ENCODE measurements around the gene PGK1.

GRCh38 chrX:78109458-78109857 is 5.4 kb downstream of the PGK1 start:
- no peak for TF ChIP-seq FOXP2 (optimal IDR thresholded peaks at IDR 0.05; ENCODE audit: borderline replicate concordance, extremely low read depth, extremely low read length, insufficient read depth)
- no peak for TF ChIP-seq REST (IDR thresholded peaks at IDR 0.05; ENCODE audit: insufficient read depth in 1 of 2, low read depth in 2 of 2, low read length in 2 of 2)
- no peak for TF ChIP-seq TAF1 (IDR thresholded peaks at IDR 0.05; ENCODE audit: borderline replicate concordance, insufficient read depth, low read length)
- TF ChIP-seq POLR2AphosphoS5 (IDR thresholded peaks at IDR 0.05; ENCODE audit: low read depth, low read length), result no peak
- TF ChIP-seq SIN3A (IDR thresholded peaks at IDR 0.05; ENCODE audit: borderline replicate concordance, insufficient read depth, low read length), result no peak
